ENCODE measurements around the gene NDRG4. TPM values are rescaled to one million over a fixed set of nuclear protein-coding genes. Genes with fewer than 3 reads are reported as not detected.

NDRG4 gene
- total and polyA plus RNA-seq, 2 of the 13 experiments (the other 11 are each of a cell fraction or from before 2014, with no cell fraction given), result 1.7 to 2.7 TPM

DNA sequence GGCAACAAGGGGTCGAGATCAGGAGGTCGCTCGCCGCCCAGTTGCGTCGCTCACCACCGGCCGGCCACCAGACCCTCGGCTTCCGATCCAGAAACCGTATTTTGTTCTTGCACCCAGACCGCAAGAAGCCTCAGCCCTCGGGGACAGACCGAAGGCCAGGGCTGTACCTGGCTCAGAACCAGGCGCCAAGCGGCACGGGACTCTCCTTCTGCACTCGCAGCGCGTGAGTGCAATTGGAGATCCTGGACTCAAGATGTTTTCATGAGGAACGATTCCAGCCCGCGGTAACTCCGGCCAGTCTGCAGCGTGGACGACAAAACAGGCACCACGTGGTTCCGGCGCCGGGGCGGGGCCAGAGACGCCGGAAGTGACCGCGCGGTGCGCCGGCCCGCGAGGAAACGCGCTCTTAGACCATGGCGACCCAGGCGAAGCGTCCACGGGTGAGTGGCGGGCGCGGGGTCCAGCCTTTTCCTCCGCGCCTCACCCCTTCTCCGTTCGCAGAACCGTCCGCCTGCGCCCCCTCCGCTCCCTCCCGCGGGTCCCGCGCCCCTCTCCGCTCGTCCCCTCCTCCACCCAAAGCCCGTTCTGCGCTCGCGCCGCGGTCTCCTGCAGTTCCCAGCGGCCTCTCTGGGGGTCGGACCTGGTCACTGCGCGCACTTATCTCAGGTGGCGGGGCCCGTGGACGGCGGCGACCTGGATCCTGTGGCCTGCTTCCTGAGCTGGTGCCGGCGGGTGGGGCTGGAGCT, 15.4 kb downstream of the NDRG4 start, which contains the start of gene SETD6 (continued):
- TF ChIP-seq, protein P1, sequence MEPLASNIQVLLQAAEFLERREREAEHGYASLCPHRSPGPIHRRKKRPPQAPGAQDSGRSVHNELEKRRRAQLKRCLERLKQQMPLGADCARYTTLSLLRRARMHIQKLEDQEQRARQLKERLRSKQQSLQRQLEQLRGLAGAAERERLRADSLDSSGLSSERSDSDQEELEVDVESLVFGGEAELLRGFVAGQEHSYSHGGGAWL (CRISPR knock-in tag; IDR thresholded peaks at IDR 0.05), result peak; percentile 98
- peak; percentile 58; the same call in 1 of the 2 replicates for TF ChIP-seq ZNF782 (CRISPR knock-in tag; IDR thresholded peaks at IDR 0.05; ENCODE audit: borderline replicate concordance)
- TF ChIP-seq ZNF121 (CRISPR knock-in tag; IDR thresholded peaks at IDR 0.05), result peak; percentile 55; the same call in 1 of the 2 replicates
- no peak for TF ChIP-seq ZNF660 (CRISPR knock-in tag; IDR thresholded peaks at IDR 0.05; ENCODE audit: borderline replicate concordance, low read depth)
- peak; percentile 52; the same call in 1 of the 2 replicates for TF ChIP-seq JUN (CRISPR knock-in tag; IDR thresholded peaks at IDR 0.05)
- TF ChIP-seq, protein P2, sequence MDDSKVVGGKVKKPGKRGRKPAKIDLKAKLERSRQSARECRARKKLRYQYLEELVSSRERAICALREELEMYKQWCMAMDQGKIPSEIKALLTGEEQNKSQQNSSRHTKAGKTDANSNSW (CRISPR knock-in tag; IDR thresholded peaks at IDR 0.05; ENCODE audit: borderline replicate concordance), result 0 out of 2 replicates have a peak, but pooled peaks have one; percentile 75
- TF ChIP-seq, protein P3, sequence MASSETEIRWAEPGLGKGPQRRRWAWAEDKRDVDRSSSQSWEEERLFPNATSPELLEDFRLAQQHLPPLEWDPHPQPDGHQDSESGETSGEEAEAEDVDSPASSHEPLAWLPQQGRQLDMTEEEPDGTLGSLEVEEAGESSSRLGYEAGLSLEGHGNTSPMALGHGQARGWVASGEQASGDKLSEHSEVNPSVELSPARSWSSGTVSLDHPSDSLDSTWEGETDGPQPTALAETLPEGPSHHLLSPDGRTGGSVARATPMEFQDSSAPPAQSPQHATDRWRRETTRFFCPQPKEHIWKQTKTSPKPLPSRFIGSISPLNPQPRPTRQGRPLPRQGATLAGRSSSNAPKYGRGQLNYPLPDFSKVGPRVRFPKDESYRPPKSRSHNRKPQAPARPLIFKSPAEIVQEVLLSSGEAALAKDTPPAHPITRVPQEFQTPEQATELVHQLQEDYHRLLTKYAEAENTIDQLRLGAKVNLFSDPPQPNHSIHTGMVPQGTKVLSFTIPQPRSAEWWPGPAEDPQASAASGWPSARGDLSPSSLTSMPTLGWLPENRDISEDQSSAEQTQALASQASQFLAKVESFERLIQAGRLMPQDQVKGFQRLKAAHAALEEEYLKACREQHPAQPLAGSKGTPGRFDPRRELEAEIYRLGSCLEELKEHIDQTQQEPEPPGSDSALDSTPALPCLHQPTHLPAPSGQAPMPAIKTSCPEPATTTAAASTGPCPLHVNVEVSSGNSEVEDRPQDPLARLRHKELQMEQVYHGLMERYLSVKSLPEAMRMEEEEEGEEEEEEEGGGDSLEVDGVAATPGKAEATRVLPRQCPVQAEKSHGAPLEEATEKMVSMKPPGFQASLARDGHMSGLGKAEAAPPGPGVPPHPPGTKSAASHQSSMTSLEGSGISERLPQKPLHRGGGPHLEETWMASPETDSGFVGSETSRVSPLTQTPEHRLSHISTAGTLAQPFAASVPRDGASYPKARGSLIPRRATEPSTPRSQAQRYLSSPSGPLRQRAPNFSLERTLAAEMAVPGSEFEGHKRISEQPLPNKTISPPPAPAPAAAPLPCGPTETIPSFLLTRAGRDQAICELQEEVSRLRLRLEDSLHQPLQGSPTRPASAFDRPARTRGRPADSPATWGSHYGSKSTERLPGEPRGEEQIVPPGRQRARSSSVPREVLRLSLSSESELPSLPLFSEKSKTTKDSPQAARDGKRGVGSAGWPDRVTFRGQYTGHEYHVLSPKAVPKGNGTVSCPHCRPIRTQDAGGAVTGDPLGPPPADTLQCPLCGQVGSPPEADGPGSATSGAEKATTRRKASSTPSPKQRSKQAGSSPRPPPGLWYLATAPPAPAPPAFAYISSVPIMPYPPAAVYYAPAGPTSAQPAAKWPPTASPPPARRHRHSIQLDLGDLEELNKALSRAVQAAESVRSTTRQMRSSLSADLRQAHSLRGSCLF (CRISPR knock-in tag; IDR thresholded peaks at IDR 0.05; ENCODE audit: borderline replicate concordance), result peak; percentile 89
- TF ChIP-seq HNRNPL (IDR thresholded peaks at IDR 0.05; ENCODE audit: low read depth, low read length), result 0 out of 2 replicates have a peak, but pooled peaks have one; percentile 18
- TF ChIP-seq ATAD3A (CRISPR knock-in tag; IDR thresholded peaks at IDR 0.05), result no peak
- TF ChIP-seq, protein P4, sequence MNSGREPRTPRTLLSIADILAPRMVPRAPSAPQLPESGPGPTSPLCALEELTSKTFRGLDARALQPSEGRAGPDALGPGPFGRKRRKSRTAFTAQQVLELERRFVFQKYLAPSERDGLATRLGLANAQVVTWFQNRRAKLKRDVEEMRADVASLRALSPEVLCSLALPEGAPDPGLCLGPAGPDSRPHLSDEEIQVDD (CRISPR knock-in tag; IDR thresholded peaks at IDR 0.05; ENCODE audit: borderline replicate concordance), result peak; percentile 75; the same call in 1 of the 2 replicates
- TF ChIP-seq ZFP62 (CRISPR knock-in tag; IDR thresholded peaks at IDR 0.05), result 0 out of 2 replicates have a peak, but pooled peaks have one; percentile 25
- TF ChIP-seq, protein P5, sequence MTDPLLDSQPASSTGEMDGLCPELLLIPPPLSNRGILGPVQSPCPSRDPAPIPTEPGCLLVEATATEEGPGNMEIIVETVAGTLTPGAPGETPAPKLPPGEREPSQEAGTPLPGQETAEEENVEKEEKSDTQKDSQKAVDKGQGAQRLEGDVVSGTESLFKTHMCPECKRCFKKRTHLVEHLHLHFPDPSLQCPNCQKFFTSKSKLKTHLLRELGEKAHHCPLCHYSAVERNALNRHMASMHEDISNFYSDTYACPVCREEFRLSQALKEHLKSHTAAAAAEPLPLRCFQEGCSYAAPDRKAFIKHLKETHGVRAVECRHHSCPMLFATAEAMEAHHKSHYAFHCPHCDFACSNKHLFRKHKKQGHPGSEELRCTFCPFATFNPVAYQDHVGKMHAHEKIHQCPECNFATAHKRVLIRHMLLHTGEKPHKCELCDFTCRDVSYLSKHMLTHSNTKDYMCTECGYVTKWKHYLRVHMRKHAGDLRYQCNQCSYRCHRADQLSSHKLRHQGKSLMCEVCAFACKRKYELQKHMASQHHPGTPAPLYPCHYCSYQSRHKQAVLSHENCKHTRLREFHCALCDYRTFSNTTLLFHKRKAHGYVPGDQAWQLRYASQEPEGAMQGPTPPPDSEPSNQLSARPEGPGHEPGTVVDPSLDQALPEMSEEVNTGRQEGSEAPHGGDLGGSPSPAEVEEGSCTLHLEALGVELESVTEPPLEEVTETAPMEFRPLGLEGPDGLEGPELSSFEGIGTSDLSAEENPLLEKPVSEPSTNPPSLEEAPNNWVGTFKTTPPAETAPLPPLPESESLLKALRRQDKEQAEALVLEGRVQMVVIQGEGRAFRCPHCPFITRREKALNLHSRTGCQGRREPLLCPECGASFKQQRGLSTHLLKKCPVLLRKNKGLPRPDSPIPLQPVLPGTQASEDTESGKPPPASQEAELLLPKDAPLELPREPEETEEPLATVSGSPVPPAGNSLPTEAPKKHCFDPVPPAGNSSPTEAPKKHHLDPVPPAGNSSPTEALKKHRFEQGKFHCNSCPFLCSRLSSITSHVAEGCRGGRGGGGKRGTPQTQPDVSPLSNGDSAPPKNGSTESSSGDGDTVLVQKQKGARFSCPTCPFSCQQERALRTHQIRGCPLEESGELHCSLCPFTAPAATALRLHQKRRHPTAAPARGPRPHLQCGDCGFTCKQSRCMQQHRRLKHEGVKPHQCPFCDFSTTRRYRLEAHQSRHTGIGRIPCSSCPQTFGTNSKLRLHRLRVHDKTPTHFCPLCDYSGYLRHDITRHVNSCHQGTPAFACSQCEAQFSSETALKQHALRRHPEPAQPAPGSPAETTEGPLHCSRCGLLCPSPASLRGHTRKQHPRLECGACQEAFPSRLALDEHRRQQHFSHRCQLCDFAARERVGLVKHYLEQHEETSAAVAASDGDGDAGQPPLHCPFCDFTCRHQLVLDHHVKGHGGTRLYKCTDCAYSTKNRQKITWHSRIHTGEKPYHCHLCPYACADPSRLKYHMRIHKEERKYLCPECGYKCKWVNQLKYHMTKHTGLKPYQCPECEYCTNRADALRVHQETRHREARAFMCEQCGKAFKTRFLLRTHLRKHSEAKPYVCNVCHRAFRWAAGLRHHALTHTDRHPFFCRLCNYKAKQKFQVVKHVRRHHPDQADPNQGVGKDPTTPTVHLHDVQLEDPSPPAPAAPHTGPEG (CRISPR knock-in tag; IDR thresholded peaks at IDR 0.05), result peak; percentile 91
- no peak for TF ChIP-seq ZNF382 (CRISPR knock-in tag; IDR thresholded peaks at IDR 0.05; ENCODE audit: borderline replicate concordance)
- 0 out of 2 replicates have a peak, but pooled peaks have one; percentile 88 for TF ChIP-seq ZNF577 (CRISPR knock-in tag; IDR thresholded peaks at IDR 0.05; ENCODE audit: borderline replicate concordance, low read depth)
- no peak for TF ChIP-seq SYNCRIP (IDR thresholded peaks at IDR 0.05; ENCODE audit: insufficient read depth, low read depth, low read length)
